ENCODE results near the gene DNMT3A.
A peak's percentile ranks its signal among the peaks of the same experiment; 100 is the strongest.

- TF ChIP-seq CTCF (IDR thresholded peaks at IDR 0.05 in 4 of 5, conservative IDR thresholded peaks at IDR 0.05 in 1 of 5) (peak; percentile 60 to 86 (median 80)), POLR2A (IDR thresholded peaks at IDR 0.05) (no peak)
Measured at GRCh38 chr2:25276569-25277465, 64.9 kb downstream of the DNMT3A start.
